HepG2 (cell line): Measurements from ENCODE around the gene OR5V1.

ENCODE experiments used
- CBFB ChIP-seq: sonication (generic); formaldehyde crosslinking; IDR thresholded peaks from 2 replicates; pipeline ENCODE4 v1.4.0; 2020; ENCODE audit warnings: missing genetic modification reagents
- HOXA3 ChIP-seq: sonication (generic); formaldehyde crosslinking; IDR thresholded peaks from 2 replicates; pipeline ENCODE4 v1.5.0; 2020; ENCODE audit warnings: missing genetic modification reagents
- KAT2B ChIP-seq: fragments of 150-350 bp; IDR thresholded peaks from 2 replicates; pipeline ENCODE4 v1.6.1; 2014; ENCODE audit warnings: low read depth, low read length, borderline replicate concordance
- KDM4B ChIP-seq: sonication (generic); formaldehyde crosslinking; IDR thresholded peaks from 2 replicates; pipeline ENCODE4 v1.4.0; 2020; ENCODE audit warnings: missing genetic modification reagents

- TF ChIP-seq CBFB = no peak
- TF ChIP-seq KDM4B (CRISPR knock-in tag) = no peak
- TF ChIP-seq HOXA3 = no peak
- TF ChIP-seq KAT2B = no peak
Measured at GRCh38 chr6:29319931-29320330, 48.7 kb downstream of the OR5V1 start.
